ENCODE results near the gene GALNT1. TPM values are rescaled to one million over a fixed set of nuclear protein-coding genes. Genes with fewer than 3 reads are reported as not detected.

GALNT1 gene
- total RNA-seq, 1 experiment from 2014 or later: 54.7 TPM

DNA sequence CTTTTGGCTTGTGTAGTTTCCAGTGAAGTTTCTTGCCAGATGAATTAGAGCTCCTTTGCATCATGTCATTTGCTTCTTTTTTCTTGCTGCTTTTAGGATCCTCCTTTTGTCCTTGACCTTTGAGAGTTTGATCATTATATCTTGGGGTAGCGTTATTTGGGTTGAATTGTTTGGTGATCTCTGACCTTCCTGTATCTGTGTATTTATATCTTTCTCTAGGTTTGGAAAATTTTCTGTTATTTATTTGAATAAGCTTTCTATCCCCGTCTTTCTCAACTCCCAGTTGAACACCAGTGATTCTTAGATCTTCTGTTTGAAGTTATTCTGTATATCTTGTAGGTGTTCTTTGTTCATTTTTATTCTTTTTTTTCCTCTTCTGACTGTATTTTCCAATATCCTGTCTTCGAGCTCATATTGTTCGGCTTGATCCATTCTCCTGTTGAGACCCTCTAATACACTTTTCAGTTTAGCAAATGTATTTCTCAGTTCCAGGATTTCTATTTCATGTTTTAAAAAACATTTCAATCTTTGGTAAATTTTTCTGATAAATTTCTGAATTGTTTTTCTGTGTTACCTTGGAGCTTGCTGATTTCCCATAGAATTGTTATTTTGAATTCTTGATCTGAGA is 20.8 kb downstream of the GALNT1 start:
- TF ChIP-seq CBX3 (IDR thresholded peaks at IDR 0.05; ENCODE audit: low read depth): 0 out of 2 replicates have a peak, but pooled peaks have one; percentile 37
- TF ChIP-seq YY1 (IDR thresholded peaks at IDR 0.05; ENCODE audit: extremely low read depth, insufficient replicate concordance, low read depth, low read length): no peak
- intact Hi-C loops (cut with micrococcal nuclease): no loop called here
- no peaks in the 10 kb centered on the region for H3K27me3 ChIP-seq (ENCODE audit: insufficient read depth, low read length)
- no TSS peak for BruUV-seq (replicated peaks)
- no peak overlapping the region for H3K9ac ChIP-seq (ENCODE audit: low read length)
- H3K4me2 ChIP-seq (ENCODE audit: low read length): no peak overlapping the region
- no peaks in the 10 kb centered on the region for H3K9me2 ChIP-seq (ENCODE audit: insufficient read depth)
- POLR2A ChIA-PET: no interaction called here
- no peak for ATAC-seq
- no peak overlapping the region for H3K4me3 ChIP-seq (replicated peaks in 1 of 2; ENCODE audit: low read depth in 1 of 2, low read length in 2 of 2)
- H3K4me1 ChIP-seq (ENCODE audit: control insufficient read depth in 1 of 2, insufficient read depth in 2 of 2, low read length in 2 of 2): peaks cover 0 to 7% of the 10 kb centered on the region in 2 experiments; a peak in 2 of 4 replicates
- 0 out of 4 replicates have a peak, but pooled peaks cover 0 to 6% of the 10 kb centered on the region in 2 experiments for H3K9me3 ChIP-seq (ENCODE audit: control insufficient read depth in 1 of 2, insufficient read depth in 1 of 2, low read depth in 1 of 2, low read length in 2 of 2)
- no peak for DNase-seq (ENCODE audit: low read depth, low spot score)
- H3K79me2 ChIP-seq (ENCODE audit: insufficient read depth, low read length): peaks cover 52% of the 10 kb centered on the region
- H2AFZ ChIP-seq (ENCODE audit: low read depth, low read length, poor library complexity, severe bottlenecking): no peak overlapping the region
- H3K36me3 ChIP-seq (ENCODE audit: control insufficient read depth in 1 of 2, insufficient read depth in 2 of 2, low read length in 2 of 2): no peaks in the 10 kb centered on the region
- CTCF ChIA-PET: no interaction called here
- no peaks in the 10 kb centered on the region for H4K20me1 ChIP-seq (ENCODE audit: insufficient read depth)
- RAD21 ChIA-PET (ENCODE audit: low non-redundant PET in 1 of 2, low total read pairs in 2 of 2, uncharacterized antibody in 2 of 2, unreplicated experiment in 2 of 2): no interaction called here
- no peak overlapping the region for H3K27ac ChIP-seq (ENCODE audit: low read depth, low read length)

DNA sequence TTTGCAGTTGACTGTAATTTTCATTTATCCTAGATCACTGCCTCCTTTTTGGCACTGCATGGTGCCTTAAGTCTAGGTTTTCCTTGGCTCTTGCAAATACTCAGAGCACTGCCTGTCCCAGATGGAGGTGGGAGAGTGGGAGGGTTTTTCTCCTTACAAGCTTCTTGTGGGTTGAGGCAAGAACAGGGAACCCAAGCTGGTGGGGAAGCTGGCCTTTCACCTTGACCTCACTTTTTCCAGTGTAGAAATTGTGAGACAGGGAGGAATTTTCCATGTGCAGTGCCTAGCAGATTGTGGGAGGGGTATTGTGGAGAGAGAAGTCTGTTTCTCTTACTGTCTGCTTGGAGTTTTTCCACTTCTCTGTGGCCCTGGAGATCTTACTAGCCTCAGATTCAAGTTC is 21.5 kb downstream of the GALNT1 start:
- H3K9me3 ChIP-seq (ENCODE audit: control insufficient read depth in 1 of 2, insufficient read depth in 1 of 2, low read depth in 1 of 2, low read length in 2 of 2): 0 out of 4 replicates have a peak, but pooled peaks cover 0 to 6% of the 10 kb centered on the region in 2 experiments
- ATAC-seq (no peak), DNase-seq (ENCODE audit: low read depth, low spot score) (no peak)
- H3K9ac ChIP-seq (ENCODE audit: low read length): no peak overlapping the region
- peaks cover 0 to 7% of the 10 kb centered on the region in 2 experiments; a peak in 2 of 4 replicates for H3K4me1 ChIP-seq (ENCODE audit: control insufficient read depth in 1 of 2, insufficient read depth in 2 of 2, low read length in 2 of 2)
- H3K79me2 ChIP-seq (ENCODE audit: insufficient read depth, low read length): peaks cover 57% of the 10 kb centered on the region
- H3K4me3 ChIP-seq (replicated peaks in 1 of 2; ENCODE audit: low read depth in 1 of 2, low read length in 2 of 2): no peak overlapping the region
- no peak overlapping the region for H3K4me2 ChIP-seq (ENCODE audit: low read length)
- H4K20me1 ChIP-seq (ENCODE audit: insufficient read depth): no peaks in the 10 kb centered on the region
- H3K27ac ChIP-seq (ENCODE audit: low read depth, low read length): no peak overlapping the region
- H3K9me2 ChIP-seq (ENCODE audit: insufficient read depth): no peaks in the 10 kb centered on the region
- ChIA-PET CTCF (no interaction called here), POLR2A (no interaction called here), RAD21 (ENCODE audit: low non-redundant PET in 1 of 2, low total read pairs in 2 of 2, uncharacterized antibody in 2 of 2, unreplicated experiment in 2 of 2) (no interaction called here)
- BruUV-seq (replicated peaks): no TSS peak
- intact Hi-C loops (cut with micrococcal nuclease): no loop called here
- H2AFZ ChIP-seq (ENCODE audit: low read depth, low read length, poor library complexity, severe bottlenecking): no peak overlapping the region
- H3K36me3 ChIP-seq (ENCODE audit: control insufficient read depth in 1 of 2, insufficient read depth in 2 of 2, low read length in 2 of 2): no peaks in the 10 kb centered on the region
- H3K27me3 ChIP-seq (ENCODE audit: insufficient read depth, low read length): no peaks in the 10 kb centered on the region
- TF ChIP-seq POLR2AphosphoS5 (IDR thresholded peaks at IDR 0.05; ENCODE audit: low read depth, low read length) (no peak), TCF7L2 (IDR thresholded peaks at IDR 0.05; ENCODE audit: borderline replicate concordance, extremely low read depth, insufficient read depth, insufficient read length) (no peak), ZNF274 (IDR thresholded peaks at IDR 0.05; ENCODE audit: low read depth, low read length) (no peak), FOSL1 (IDR thresholded peaks at IDR 0.05; ENCODE audit: low read depth) (no peak), ELF1 (IDR thresholded peaks at IDR 0.05; ENCODE audit: borderline replicate concordance, low read depth) (no peak)
- TF ChIP-seq, protein P1, sequence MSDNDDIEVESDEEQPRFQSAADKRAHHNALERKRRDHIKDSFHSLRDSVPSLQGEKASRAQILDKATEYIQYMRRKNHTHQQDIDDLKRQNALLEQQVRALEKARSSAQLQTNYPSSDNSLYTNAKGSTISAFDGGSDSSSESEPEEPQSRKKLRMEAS (IDR thresholded peaks at IDR 0.05): no peak
